H9 (cell line): ENCODE data around the gene GLS. TPM values are rescaled to one million over a fixed set of nuclear protein-coding genes. Genes with fewer than 3 reads are reported as not detected.

ENCODE experiments used
- DNase-seq: peaks from one replicate; pipeline ENCODE4 v3.0.0-alpha.2; 2017
- H2AFZ ChIP-seq: one replicate; pipeline ENCODE4 v1.6.1; 2013; ENCODE audit warnings: mild to moderate bottlenecking, low read length, control low read depth, moderate library complexity
- H2AK5ac ChIP-seq: 2 replicates; pipeline ENCODE4 v1.6.1; 2013; ENCODE audit warnings: low read length, control low read depth, mixed read lengths; ENCODE audit not compliant: insufficient read length
- H2BK120ac ChIP-seq: one replicate; pipeline ENCODE4 v1.6.1; 2013; ENCODE audit warnings: low read depth, mild to moderate bottlenecking, low read length, control low read depth, inconsistent platforms; ENCODE audit not compliant: poor library complexity, severe bottlenecking
- H2BK12ac ChIP-seq: 2 replicates; pipeline ENCODE4 v1.6.1; 2013; ENCODE audit warnings: low read length, control low read depth, mixed read lengths, low read depth; ENCODE audit not compliant: insufficient read length
- H2BK15ac ChIP-seq: 2 replicates; pipeline ENCODE4 v1.6.1; 2013; ENCODE audit warnings: low read depth, low read length, control low read depth
- H2BK20ac ChIP-seq: one replicate; pipeline ENCODE4 v1.6.1; 2013; ENCODE audit warnings: low read depth, mild to moderate bottlenecking, low read length, control low read depth, inconsistent platforms; ENCODE audit not compliant: poor library complexity, severe bottlenecking
- H2BK5ac ChIP-seq: 2 replicates; pipeline ENCODE4 v1.6.1; 2013; ENCODE audit warnings: low read length, control low read depth, mixed read lengths; ENCODE audit not compliant: insufficient read length
- H3K14ac ChIP-seq: 2 replicates; pipeline ENCODE4 v1.6.1; 2013; ENCODE audit warnings: low read length, control low read depth; ENCODE audit not compliant: insufficient read depth
- H3K18ac ChIP-seq: 2 replicates; pipeline ENCODE4 v1.6.1; 2013; ENCODE audit warnings: low read depth, mild to moderate bottlenecking, mixed read lengths, low read length, control low read depth; ENCODE audit not compliant: insufficient read length
- H3K23ac ChIP-seq: 2 replicates; pipeline ENCODE4 v1.6.1; 2013; ENCODE audit warnings: low read length, control low read depth, mixed read lengths, low read depth; ENCODE audit not compliant: insufficient read length
- H3K23me2 ChIP-seq: 2 replicates; pipeline ENCODE4 v1.6.1; 2013; ENCODE audit warnings: low read depth, mild to moderate bottlenecking, mixed read lengths, low read length, control low read depth; ENCODE audit not compliant: insufficient read length, poor library complexity, severe bottlenecking
- H3K27ac ChIP-seq: 2 replicates; pipeline ENCODE4 v1.5.1; 2013; ENCODE audit warnings: low read length, control low read depth, mixed read lengths, low read depth; ENCODE audit not compliant: insufficient read length
- H3K27me3 ChIP-seq: 2 replicates; pipeline ENCODE4 v1.6.1; 2013; ENCODE audit warnings: low read length, control low read depth, inconsistent platforms; ENCODE audit not compliant: insufficient read depth
- H3K4ac ChIP-seq: 2 replicates; pipeline ENCODE4 v1.6.1; 2013; ENCODE audit warnings: low read depth, mild to moderate bottlenecking, control low read depth, inconsistent platforms, low read length, moderate library complexity
- H3K4me1 ChIP-seq: 2 replicates; pipeline ENCODE4 v1.6.1; 2013; ENCODE audit warnings: low read length, control low read depth, inconsistent platforms; ENCODE audit not compliant: insufficient read depth
- H3K4me2 ChIP-seq: 2 replicates; pipeline ENCODE4 v1.6.1; 2013; ENCODE audit warnings: low read length, control low read depth, mixed read lengths; ENCODE audit not compliant: insufficient read length, insufficient read depth
- H3K56ac ChIP-seq: 2 replicates; pipeline ENCODE4 v1.6.1; 2013; ENCODE audit warnings: low read depth, mild to moderate bottlenecking, mixed read lengths, low read length, control low read depth; ENCODE audit not compliant: insufficient read length
- H3K79me1 ChIP-seq: 2 replicates; pipeline ENCODE4 v1.6.1; 2013; ENCODE audit warnings: low read depth, mild to moderate bottlenecking, moderate library complexity, low read length, control low read depth, inconsistent platforms; ENCODE audit not compliant: insufficient read depth, poor library complexity, severe bottlenecking
- H3K79me2 ChIP-seq: 2 replicates; pipeline ENCODE4 v1.6.1; 2013; ENCODE audit warnings: low read length, control low read depth, inconsistent platforms; ENCODE audit not compliant: insufficient read depth
- H3K9ac ChIP-seq: 2 replicates; pipeline ENCODE4 v1.6.1; 2013; ENCODE audit warnings: low read length, control low read depth, mixed read lengths; ENCODE audit not compliant: insufficient read length; ENCODE audit errors: extremely low read depth
- H3K9me3 ChIP-seq: one replicate; pipeline ENCODE4 v1.6.1; 2013; ENCODE audit warnings: low read depth, low read length, inconsistent platforms; ENCODE audit not compliant: control insufficient read depth
- H3T11ph ChIP-seq: one replicate; pipeline ENCODE4 v1.6.1; 2013; ENCODE audit warnings: mild to moderate bottlenecking, low read length, control low read depth, inconsistent platforms
- H4K20me1 ChIP-seq: one replicate; pipeline ENCODE4 v1.6.1; 2013; ENCODE audit not compliant: control insufficient read depth, insufficient read length, insufficient read depth
- H4K5ac ChIP-seq: 2 replicates; pipeline ENCODE4 v1.6.1; 2013; ENCODE audit warnings: low read depth, mild to moderate bottlenecking, mixed read lengths, low read length, control low read depth; ENCODE audit not compliant: insufficient read length
- H4K8ac ChIP-seq: replicated peaks from 2 replicates; pipeline ENCODE4 v1.6.1; 2013; ENCODE audit warnings: low read length, control low read depth, mixed read lengths, low read depth; ENCODE audit not compliant: insufficient read length
- H4K91ac ChIP-seq: 2 replicates; pipeline ENCODE4 v1.6.1; 2013; ENCODE audit warnings: low read depth, mild to moderate bottlenecking, moderate library complexity, mixed read lengths, low read length, control low read depth; ENCODE audit not compliant: insufficient read length
- H3K27ac Mint-ChIP-seq, 3 experiments: 2 replicates in 2 of 3; 3 replicates in 1 of 3; pipeline ENCODE4 v1.8.0; 2020 to 2021; ENCODE audit warnings: mixed read lengths in 3 of 3, mild to moderate bottlenecking in 1 of 3, moderate library complexity in 1 of 3
- H3K27me3 Mint-ChIP-seq: 2 replicates; pipeline ENCODE4 v1.8.0; 2021; ENCODE audit warnings: low read depth, mild to moderate bottlenecking, moderate library complexity, mixed read lengths
- H3K36me3 Mint-ChIP-seq, 3 experiments: 2 replicates in 2 of 3; 3 replicates in 1 of 3; pipeline ENCODE4 v1.8.0; 2020 to 2021; ENCODE audit warnings: low read depth in 3 of 3, mixed read lengths in 3 of 3; ENCODE audit not compliant: insufficient read depth in 1 of 3
- H3K4me1 Mint-ChIP-seq, 2 experiments: 2 replicates each; pipeline ENCODE4 v1.8.0; 2020; ENCODE audit warnings: mixed read lengths in 2 of 2
- H3K4me3 Mint-ChIP-seq, 2 experiments: 2 replicates in 1 of 2; 3 replicates in 1 of 2; pipeline ENCODE4 v1.8.0; 2020 to 2021; ENCODE audit warnings: mild to moderate bottlenecking in 2 of 2, mixed read lengths in 2 of 2, moderate library complexity in 1 of 2
- H3K9me3 Mint-ChIP-seq, 2 experiments: 2 replicates in 1 of 2; 3 replicates in 1 of 2; pipeline ENCODE4 v1.8.0; 2020; ENCODE audit warnings: mild to moderate bottlenecking in 2 of 2, mixed read lengths in 2 of 2, moderate library complexity in 1 of 2
- WGBS: extraction: QIAGEN DNeasy Blood & Tissue Kit; methylation state at CpG from one replicate; pipeline ENCODE4 v1.1.7; 2013; ENCODE audit warnings: missing lambda C conversion rate, low lambda C conversion rate, mixed read lengths; ENCODE audit not compliant: insufficient read length; ENCODE audit errors: extremely low coverage; 5-methylcytosine and 5-hydroxymethylcytosine counted together
- total RNA-seq: library from RNA; stranded (reverse); gene quantifications from 2 replicates; pipeline ENCODE4 v1.2.1, GENCODE V29; 2021
- TF ChIP-seq, protein P1 (sequence below): fragments of 200-600 bp; sonication (generic); conservative IDR thresholded peaks from 3 replicates; pipeline ENCODE4 v1.8.0; 2021; ENCODE audit warnings: antibody characterized with exemption, mild to moderate bottlenecking

GLS gene
- total RNA-seq, 1 experiment from 2014 or later = 69.3 TPM

DNA sequence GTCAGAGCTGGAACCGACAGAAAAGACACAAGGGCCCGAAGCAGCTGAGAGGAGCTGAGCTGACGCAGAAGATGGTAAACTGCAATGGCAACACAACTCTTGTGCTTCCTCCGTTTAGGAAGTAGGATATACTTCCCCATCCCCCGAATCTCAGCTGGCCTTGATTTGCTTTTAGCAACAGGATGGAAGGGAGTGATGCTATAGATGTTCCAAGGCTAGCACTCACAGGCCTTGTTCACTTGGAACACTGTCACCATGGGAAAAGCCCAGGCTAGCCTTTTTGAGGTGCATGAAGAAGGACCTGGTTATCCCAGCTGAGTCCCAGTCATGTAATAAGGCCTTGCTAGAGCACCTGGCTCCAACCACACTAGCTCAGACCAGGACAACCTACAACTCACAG, 107.3 kb downstream of the GLS start:
- H2AK5ac ChIP-seq = no peak overlapping the region
- no peak overlapping the region for H3K18ac ChIP-seq

More for the DNA sequence above, 107.3 kb downstream of the GLS start:
- H2BK5ac ChIP-seq = no peak overlapping the region
- Mint-ChIP-seq H3K4me3 (no peak overlapping the region), H3K9me3 (no peaks in the 10 kb centered on the region), H3K27me3 (no peaks in the 10 kb centered on the region), H3K27ac (no peak overlapping the region), H3K4me1 (no peaks in the 10 kb centered on the region), H3K36me3 (peaks cover 54 to 92% (median 81%) of the 10 kb centered on the region in 3 experiments)
- no peak overlapping the region for H2BK120ac ChIP-seq
- no peaks in the 10 kb centered on the region for H4K20me1 ChIP-seq
- no peak overlapping the region for H4K5ac ChIP-seq
- H3K56ac ChIP-seq = no peak overlapping the region
- H2BK20ac ChIP-seq = no peak overlapping the region
- no peak for DNase-seq
- H3K14ac ChIP-seq = no peak overlapping the region
- no peak overlapping the region for H2BK15ac ChIP-seq
- no peak overlapping the region for H4K91ac ChIP-seq
- H3K27ac ChIP-seq = no peak overlapping the region
- H2BK12ac ChIP-seq = no peak overlapping the region
- no peak overlapping the region for H4K8ac ChIP-seq
- H3T11ph ChIP-seq = no peak overlapping the region
- H2AFZ ChIP-seq = no peak overlapping the region
- no peaks in the 10 kb centered on the region for H3K23me2 ChIP-seq
- H3K4me1 ChIP-seq = no peaks in the 10 kb centered on the region
- no peaks in the 10 kb centered on the region for H3K79me1 ChIP-seq
- WGBS = no CpG with 5 or more reads among the region's 5 CpGs
- no peak overlapping the region for H3K4me2 ChIP-seq
- no peak overlapping the region for H3K9ac ChIP-seq
- no peaks in the 10 kb centered on the region for H3K9me3 ChIP-seq
- H3K23ac ChIP-seq = no peak overlapping the region
- TF ChIP-seq, protein P1, sequence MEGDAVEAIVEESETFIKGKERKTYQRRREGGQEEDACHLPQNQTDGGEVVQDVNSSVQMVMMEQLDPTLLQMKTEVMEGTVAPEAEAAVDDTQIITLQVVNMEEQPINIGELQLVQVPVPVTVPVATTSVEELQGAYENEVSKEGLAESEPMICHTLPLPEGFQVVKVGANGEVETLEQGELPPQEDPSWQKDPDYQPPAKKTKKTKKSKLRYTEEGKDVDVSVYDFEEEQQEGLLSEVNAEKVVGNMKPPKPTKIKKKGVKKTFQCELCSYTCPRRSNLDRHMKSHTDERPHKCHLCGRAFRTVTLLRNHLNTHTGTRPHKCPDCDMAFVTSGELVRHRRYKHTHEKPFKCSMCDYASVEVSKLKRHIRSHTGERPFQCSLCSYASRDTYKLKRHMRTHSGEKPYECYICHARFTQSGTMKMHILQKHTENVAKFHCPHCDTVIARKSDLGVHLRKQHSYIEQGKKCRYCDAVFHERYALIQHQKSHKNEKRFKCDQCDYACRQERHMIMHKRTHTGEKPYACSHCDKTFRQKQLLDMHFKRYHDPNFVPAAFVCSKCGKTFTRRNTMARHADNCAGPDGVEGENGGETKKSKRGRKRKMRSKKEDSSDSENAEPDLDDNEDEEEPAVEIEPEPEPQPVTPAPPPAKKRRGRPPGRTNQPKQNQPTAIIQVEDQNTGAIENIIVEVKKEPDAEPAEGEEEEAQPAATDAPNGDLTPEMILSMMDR = no peak
- no peaks in the 10 kb centered on the region for H3K79me2 ChIP-seq
- H3K4ac ChIP-seq = no peak overlapping the region
- no peaks in the 10 kb centered on the region for H3K27me3 ChIP-seq
